ENCODE data around the gene GRID1.

Gene GRID1

DNA sequence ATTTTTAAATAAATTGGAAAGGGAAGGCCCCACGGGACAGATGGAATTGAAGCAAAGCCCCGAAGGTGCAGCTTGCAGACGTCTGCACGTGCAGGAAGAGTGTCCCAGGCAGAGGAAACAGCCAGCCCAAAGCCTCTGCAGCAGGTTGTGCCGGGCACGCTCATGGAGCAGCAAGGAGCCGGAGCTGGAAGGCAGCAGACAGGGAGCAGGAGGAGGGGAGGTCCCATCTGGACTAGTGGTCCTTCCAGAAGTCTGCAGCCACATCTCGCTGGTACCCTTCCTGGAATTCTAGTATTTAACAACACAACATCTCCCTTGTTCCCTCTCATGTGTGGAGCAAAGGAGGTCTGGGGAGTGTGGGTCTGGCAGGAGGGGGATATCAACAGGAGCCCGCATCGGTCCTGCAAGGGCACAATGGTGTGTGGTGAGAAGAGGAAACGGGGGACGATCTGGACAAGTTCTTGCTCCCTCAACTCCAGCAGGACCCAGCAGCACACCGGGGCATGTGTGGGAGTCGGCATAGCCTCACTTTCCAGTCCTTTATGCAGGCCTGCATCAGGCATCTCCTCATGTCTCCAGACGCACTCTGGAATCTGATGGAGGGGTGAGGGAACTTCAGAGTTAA lies 169.3 kb downstream of the GRID1 start:
- DNase-seq (ENCODE audit: low read depth in 1 of 2, low spot score in 1 of 2): no peak

DNA sequence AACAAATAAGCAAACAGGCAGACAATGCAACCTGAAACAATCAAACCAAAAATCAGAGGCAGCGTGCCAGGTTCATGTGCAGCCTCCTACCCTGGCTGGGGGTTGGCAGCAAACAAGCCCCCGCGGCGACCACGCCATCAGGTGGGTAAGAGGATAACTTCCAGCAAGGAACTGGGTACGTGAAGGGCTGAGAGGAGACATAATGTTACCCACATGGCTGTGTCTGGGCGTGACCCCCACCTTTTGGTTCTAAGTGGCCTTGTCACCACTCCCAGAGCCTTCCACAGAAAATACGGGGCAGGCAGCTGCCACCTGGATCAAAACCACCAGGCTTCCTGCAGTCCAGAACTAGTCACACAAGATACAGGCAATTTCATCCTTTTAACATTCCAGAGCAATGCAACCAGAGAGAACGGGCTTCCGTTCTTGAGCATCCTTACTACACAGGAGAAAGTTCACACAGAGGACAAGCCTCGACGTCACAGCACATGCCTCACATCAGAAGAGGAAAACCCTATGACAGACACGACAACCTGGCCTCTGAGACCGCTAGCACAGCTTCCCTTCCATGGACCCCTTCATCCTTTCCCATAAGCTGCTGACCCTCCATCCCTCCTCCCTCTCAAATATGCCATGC lies 171.0 kb downstream of the GRID1 start:
- DNase-seq (ENCODE audit: low read depth in 1 of 2, low spot score in 1 of 2): no peak

DNA sequence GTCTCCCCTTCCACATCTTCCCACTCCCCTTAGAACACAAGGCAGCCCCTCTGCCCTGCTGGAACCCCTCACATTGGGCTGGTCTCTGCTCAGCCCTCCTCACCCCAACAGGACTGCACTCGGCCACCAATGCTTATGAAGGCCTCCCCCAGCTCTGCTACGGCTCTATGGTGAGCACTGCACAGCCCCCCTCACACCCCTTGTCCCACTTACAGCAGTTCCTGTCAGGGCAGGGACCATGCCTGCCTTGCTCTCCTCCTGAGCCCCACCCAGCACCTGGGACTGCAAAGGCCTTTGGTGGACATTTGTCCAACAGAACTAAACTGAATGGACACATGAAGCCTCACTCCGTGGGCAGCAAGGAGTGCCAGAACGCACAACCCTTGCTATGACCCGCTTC lies 171.9 kb downstream of the GRID1 start:
- DNase-seq (ENCODE audit: low read depth in 1 of 2, low spot score in 1 of 2): no peak

DNA sequence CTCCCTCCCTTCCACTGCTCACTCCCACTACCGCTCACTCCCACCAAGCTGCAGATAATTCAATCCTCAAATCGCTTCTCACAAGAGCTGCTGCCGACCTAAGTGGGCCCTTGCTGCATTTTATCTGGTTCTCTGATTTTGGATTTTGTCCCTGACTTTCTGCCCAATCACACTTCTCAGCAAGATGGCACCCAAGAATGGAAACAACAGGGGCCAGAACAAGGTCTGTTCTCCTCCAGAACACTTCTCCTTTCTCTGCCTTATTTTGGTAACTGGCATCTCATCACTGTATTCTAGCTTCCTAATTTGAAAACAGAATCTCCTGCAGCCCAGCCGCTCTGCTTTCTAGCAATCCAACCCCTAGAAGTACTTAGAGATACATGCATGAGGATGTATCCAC lies 172.8 kb downstream of the GRID1 start:
- no peak for DNase-seq (ENCODE audit: low read depth in 1 of 2, low spot score in 1 of 2)

DNA sequence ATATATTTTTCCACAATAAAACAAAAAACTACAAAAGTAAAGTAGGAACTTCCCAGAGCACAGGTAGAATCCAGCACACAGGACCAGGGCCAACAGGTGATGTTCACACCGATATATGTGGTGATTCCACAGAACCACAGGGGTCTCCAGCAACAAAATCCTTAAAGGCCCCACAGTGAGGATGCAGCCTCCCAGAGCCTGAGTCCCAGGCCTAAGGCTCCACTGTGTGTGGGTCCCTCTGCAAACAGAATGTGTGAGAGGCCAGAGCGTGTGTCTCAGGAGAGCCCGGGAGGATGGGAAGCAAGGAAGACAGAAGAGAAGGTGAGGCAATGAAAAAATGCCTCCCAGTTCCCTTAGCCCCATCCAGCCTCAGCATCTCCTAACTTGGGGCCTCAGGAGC lies 173.9 kb downstream of the GRID1 start:
- DNase-seq (ENCODE audit: low read depth in 1 of 2, low spot score in 1 of 2): no peak

DNA sequence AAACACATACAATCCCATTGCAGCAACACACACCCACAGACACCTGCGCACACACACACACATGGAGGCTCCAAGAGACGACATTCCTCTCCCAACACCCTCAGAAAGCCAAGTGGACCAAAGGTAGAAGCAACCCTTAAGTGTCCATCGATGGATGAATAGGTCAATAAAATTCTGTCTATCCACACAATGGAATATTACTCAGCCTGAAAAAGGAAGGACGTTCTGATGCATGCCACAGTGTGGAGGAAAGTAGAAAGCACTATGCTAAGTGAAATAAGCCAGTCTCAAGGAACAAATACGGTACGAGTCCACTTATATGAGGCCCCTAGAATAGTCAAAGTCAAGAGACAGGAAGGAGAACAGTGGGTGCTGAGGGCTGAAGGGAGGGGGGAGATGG lies 174.4 kb downstream of the GRID1 start:
- DNase-seq (ENCODE audit: low read depth in 1 of 2, low spot score in 1 of 2): no peak

DNA sequence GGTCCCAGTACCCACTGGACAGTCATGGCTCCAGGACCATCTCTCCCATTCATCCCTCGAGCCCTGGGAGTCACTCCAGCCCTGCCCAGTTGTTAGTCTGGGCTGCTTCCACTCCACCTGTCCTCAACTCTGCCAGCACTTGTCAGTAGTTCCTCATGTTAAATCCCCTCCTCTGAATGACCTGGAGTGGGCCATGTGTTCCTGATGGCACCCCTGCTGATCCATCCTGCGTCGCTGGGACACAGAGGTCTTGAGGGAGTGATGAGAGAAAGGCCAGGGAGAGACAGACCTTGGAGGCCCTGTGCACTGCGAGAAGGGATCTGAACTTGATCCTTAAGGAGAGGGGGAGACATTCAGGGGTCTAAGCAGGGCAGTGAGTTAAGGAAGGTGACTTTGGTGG lies 174.9 kb downstream of the GRID1 start:
- DNase-seq (ENCODE audit: low read depth in 1 of 2, low spot score in 1 of 2): no peak

DNA sequence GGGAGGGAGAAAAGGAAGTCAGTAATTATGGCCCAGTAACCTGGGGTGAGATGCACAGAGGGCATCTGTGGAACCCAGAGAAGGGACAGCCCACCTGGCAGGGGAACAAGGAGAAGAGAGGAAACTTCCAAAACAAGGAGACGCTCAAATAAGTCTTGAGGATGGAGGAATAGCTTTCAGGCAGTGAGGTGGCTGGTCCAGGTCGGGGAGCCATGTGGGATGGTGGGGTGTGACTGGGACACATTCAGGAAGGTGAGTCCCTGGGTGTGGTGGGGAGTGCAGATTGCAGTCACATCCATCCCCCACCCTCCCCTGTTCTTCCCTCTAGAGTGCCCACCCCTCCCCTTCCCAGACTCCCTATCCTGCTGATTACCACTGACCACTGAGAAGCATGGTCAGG lies 175.4 kb downstream of the GRID1 start:
- no peak for DNase-seq (ENCODE audit: low read depth in 1 of 2, low spot score in 1 of 2)

DNA sequence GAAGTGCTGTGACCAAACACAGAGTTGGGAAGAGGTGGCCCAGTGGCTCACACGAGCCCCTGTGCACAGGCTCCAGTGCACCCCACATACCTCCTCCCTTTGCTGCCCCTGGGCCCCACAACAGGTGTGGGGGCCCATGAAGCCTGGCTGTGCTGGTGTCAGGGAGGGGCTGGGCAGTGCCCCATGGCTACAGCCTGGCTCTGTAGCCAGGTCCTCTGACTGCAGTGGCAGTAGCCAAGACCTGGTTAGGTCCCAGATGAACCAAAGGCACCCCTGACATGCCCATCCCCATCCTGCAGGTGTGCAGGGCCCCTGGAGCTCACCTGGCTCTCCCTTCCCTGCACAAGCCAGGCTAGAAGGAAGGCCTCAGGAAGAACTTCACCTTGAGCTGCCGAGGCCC lies 176.3 kb downstream of the GRID1 start:
- DNase-seq (ENCODE audit: low read depth in 1 of 2, low spot score in 1 of 2): no peak

DNA sequence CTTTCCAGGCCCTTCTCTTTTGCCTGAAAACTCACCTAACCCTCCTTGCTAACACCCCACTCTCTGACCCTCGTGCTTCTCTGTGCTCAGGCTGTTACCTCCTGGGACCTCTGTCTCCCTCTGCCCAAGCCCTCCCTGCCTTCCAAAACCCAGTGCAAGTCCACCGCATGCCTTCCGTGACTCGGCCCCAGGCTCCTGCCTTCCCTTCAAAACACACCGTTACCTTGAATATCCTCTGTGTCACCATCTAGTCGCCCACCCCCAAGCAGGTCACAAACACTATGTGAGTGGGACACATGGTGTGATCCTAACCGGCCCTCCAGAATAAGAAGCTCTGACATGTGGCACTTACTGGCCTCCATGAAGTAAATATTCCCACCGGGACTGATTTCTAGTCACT lies 176.7 kb downstream of the GRID1 start:
- no peak for DNase-seq (ENCODE audit: low read depth in 1 of 2, low spot score in 1 of 2)

DNA sequence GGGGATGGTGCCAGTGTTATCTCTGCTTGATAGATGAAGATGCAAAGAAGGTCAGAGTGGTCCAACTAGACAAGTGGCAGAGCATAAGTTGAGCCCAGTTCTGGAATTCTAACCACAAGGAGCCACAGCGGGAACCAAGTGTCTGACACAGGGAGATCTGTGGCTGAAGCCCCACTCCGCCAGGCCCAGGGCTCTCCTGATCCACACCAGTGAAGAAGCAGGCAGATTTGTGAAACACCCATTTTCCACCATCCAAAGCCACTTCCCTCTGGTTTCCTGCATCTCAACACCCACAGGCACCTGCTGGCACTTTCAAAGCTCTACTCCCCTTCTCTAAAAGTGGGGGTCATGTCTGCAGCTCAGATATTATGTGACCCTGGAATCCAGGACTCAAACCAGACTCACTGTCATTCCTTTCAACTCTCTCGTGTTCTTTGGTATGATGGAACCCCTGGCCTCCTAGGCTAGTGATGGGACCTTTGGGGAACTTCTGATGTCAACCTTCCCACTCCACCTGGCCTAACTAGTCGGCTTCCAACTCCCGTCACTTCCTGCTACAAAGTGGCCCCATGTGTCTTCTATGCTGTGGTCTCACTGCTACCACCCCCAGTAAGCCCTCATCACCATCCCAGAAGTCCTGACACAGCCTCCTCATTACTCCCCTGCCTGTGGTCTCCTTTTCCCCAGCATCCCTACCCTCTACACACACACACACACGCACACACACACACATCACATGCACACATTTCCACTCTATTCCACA lies 177.6 kb downstream of the GRID1 start:
- no peak for DNase-seq (ENCODE audit: low read depth in 1 of 2, low spot score in 1 of 2)

DNA sequence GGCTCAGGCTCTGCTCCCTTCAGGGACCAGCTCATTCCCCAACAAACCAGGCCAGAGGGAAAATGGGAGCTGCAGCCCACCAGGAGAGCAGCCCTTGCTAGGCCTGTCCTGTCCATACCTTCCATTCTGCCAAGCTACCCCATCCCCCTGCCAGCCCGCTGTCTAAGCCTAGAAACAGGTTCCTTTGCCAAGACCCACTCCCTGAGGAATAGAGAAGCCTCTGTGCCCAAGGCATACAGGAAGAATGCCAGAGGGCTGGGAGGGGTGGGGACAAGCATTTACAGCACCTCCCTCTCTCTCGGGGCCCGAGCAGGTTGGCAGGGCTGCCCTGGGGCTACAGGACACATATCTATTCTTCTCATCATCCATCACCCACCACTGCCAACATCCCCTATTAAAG lies 178.3 kb downstream of the GRID1 start:
- no peak for DNase-seq (ENCODE audit: low read depth in 1 of 2, low spot score in 1 of 2)

DNA sequence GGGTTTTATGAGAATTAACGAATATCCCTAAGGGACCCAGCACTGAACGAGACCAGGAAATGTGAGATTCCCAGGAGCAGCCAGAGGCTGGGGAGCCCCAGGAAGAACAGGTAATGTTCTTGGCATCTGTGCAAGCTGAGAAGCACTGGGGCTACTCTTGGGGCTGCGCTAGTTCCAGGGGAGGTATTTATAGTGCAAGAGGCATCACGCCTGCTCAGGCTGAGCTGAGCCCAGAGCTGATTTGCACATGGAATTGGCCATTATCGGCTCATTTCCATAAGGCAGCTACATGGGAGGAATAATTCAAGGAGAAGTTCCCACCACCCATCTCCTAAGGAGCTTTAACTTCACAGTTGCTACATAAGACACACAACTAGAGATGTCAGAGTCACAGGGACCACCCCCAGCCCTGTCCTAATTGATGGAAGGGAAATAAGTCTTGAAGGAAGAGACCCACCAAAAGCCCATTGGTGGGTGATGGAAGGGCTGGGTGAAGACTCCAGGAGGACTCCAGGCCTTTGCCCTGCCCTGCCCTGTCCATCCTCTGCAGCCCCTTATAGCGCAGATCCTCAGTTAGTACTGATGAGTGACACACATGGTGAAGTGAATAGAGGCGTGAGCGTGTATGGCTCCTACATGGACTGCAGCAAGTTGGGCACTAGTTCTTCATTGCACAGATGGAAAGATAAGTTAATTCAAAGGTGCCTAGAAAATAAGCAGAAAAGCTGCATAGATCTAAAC lies 178.9 kb downstream of the GRID1 start:
- no peak for DNase-seq (ENCODE audit: low read depth in 1 of 2, low spot score in 1 of 2)

DNA sequence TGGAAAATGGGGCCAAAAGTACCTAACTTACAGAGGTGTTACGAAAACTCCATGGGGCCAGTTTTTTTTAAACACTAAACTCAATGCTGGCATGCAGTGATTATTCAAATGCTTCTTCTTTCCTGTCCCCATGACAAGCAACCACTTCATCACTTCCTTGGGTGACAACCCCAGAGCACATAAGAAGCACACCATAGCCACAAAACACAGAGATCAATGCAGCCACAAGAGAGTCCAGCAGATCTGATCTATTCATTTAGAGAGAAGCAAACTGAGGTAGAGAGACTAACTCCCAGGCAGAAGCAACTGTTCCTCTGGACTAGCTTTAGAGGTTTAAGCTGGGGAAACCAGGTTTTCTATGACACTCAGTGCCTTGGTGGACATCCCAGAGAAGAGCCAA lies 180.0 kb downstream of the GRID1 start:
- no peak for DNase-seq (ENCODE audit: low read depth in 1 of 2, low spot score in 1 of 2)

DNA sequence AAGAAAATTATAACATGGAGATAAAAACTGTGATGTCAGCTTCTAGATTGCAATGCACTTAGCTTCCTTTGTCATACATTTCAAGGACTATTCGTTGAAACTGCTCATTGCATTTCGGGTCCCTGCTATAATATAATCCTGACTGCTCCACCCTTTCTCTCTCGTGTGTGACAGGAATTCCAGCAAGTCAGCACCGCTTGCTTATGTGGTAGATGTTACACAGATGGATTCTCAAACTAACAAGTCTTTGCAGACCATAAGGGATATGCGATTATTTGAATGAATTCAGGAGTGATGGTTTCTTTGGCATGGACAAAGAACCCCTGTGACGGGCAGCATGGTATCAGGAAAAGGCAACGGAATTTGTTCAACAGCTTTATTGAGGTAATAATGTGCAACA lies 184.0 kb downstream of the GRID1 start:
- no peak for DNase-seq (ENCODE audit: low read depth in 1 of 2, low spot score in 1 of 2)

DNA sequence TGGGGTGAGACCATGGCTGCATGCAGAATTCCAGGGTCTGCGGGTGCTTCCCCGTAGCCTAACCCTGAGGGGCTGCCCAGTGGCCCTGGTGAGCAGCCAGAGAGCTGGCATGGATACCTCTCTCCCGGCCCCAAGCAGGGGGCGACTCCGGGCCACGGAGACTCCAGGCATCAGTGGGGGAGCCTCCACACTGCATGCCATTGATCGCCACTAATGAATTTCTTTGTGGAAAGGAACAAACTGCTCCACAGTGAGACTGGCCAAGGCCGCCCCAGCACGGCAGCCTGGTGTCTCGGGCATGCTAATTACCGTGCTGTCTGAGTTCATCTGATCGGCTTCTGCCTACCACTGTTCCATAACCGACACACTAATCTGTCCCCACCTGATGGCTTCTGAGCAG lies 184.4 kb downstream of the GRID1 start:
- DNase-seq (ENCODE audit: low read depth in 1 of 2, low spot score in 1 of 2): no peak

DNA sequence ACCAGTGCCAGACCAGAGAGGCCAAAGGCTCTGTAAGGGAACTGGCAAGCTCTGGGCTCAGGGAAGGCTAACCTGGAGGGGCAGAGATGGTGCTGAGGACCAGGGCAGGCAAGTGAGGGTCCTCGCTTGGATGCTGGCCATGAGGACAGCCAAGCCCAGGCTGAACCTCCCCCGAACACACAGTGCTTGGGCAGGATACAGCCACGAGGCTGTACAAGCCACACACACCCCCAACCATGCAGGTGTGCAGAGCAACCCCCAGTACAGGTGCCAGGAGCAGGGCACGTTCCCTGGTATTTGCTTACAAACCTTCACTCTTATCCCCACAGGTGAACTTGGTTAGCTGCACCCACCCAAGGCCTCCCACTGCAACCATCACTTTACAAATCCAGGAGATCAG lies 185.7 kb downstream of the GRID1 start:
- no peak for DNase-seq (ENCODE audit: low read depth in 1 of 2, low spot score in 1 of 2)

DNA sequence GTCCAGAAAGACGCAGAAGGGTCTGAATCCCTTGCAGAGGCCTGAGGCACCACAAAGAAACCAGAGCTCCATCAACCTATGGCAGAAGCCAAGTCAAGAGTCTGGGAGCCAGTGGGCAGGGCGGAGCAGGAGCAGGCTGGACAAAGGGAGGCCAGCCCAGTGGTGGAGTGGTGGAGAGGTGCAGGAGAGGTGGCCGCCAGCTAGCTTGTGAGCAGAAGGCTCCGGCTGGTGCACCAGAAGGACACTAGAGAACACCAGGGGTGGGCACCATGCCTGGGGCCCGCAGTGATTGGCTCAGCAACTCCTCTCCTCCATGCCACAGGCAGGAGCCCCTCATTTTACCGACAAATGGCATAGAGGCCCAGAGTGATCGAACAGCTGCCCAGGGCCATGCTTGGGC lies 186.6 kb downstream of the GRID1 start:
- DNase-seq (ENCODE audit: low read depth in 1 of 2, low spot score in 1 of 2): no peak

DNA sequence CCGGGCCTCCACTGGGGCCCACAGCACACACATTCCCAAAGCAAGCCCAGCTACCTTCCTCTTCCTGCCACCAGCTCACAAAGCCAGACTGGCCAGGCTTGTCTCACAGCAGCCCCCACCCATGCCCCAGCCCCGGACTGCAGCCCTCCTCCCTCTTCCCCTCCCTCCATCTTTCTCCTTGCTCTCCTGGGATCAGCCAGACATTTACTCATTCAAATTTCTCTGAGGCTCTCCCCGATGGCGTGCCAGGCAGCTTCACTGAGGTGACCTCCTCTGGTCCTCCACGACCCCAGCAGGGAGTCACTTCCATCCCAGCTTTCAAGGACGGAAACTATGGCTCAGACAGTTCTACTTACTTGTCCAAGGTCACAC lies 187.5 kb downstream of the GRID1 start:
- no peak for DNase-seq (ENCODE audit: low read depth in 1 of 2, low spot score in 1 of 2)

DNA sequence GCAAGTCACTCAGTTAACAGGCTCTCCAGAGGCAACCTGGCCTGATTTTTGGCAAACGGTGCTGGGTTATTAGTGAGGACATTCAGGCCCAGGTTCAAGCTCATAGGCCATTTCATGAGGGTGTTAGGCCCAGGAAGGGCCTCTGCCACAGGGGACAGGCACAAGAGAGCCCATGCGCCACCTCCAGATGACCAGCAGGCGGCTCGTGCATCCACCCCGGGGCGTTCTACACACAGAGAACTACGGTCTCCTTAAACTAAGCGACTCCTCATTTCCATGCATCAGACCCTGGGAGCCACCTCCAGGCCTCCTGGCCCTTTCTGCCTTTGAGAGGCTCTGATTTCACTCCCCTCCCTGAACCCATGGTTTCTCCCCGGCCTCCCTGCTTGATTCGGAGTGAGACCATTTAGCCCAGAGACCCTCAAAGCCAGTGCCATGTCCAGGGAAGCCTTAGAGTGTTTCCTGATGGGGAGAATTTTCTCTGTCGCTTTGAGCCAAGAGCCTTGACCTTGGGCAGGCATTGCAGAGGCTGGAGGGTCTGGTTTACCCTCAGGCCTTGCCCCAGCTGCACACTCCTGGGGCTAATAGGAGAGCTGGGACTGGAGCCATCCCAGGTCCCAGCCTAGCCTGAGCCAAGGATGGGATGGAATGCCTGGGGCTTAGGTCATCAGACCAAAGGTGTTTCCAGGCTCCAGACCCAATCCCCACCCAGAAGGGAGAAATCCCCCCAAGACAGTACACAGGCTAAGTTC lies 188.0 kb downstream of the GRID1 start:
- DNase-seq (ENCODE audit: low read depth in 1 of 2, low spot score in 1 of 2): no peak

DNA sequence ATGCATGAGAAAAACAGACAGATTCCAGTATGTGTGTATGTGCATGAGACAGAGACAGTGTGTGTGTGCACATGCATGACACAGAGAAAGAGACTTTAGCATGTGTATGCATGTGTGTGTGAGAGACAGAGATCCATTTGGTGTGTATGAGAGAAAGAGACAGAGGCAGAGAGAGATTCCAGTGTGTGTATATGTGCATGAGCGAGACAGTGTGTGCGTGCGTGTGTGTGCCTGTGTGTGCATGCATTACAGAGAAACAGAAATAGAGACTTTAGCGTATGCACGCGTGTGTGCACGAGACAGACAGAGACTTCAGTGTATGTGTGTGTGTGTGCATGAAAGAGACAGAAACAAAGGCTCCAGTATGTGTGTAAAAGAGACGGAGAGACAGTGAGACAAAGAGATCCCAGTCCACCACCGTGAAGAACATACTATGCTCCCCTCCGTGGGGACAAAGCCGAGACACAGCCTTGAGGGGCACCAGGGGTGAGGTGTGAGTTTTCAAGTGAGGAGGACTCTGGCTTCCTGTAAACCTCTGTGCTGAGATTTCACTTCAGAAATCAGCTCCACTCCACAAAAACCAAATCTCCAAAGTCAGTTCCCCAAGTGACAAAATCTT lies 188.9 kb downstream of the GRID1 start:
- DNase-seq (ENCODE audit: low read depth in 1 of 2, low spot score in 1 of 2): no peak
